Sigmoid colon (tissue), 3 donors: Measurements from ENCODE around the gene NDUFS6.

ENCODE experiments used
- POLR2A ChIP-seq, 2 donors: fragments of 450-650 bp; IDR thresholded peaks; one replicate each; pipeline ENCODE4 v1.6.1; 2016; ENCODE audit warnings: antibody characterized with exemption in 2 of 2, mild to moderate bottlenecking in 2 of 2, moderate library complexity in 2 of 2
- TF ChIP-seq, protein P1 (sequence below), 4 experiments: fragments of 450-650 bp in 3 of 4; fragments of 200-600 bp in 1 of 4; IDR thresholded peaks; one replicate each; pipeline ENCODE4 v1.5.1; 2016 to 2019; ENCODE audit warnings: antibody characterized with exemption in 4 of 4, mild to moderate bottlenecking in 3 of 4, moderate library complexity in 2 of 4

DNA sequence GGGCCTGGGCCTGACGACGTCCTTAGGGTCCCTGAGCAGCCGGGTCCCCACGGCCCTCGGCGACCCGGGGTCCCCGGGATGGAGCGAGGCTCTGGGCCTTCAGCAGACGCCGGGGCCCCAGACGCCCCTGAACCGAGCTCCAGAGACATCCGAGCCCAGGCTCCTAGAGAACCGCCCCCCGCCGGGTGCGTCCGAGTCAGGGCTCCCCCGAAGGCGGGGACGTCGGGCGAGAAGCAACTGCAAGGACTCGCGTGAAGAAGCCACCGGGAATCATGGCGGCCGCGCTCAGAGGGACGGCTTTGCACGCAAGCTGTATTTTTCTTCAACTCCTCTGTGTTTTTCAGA lies 56.0 kb downstream of the NDUFS6 start:
- TF ChIP-seq, protein P1, sequence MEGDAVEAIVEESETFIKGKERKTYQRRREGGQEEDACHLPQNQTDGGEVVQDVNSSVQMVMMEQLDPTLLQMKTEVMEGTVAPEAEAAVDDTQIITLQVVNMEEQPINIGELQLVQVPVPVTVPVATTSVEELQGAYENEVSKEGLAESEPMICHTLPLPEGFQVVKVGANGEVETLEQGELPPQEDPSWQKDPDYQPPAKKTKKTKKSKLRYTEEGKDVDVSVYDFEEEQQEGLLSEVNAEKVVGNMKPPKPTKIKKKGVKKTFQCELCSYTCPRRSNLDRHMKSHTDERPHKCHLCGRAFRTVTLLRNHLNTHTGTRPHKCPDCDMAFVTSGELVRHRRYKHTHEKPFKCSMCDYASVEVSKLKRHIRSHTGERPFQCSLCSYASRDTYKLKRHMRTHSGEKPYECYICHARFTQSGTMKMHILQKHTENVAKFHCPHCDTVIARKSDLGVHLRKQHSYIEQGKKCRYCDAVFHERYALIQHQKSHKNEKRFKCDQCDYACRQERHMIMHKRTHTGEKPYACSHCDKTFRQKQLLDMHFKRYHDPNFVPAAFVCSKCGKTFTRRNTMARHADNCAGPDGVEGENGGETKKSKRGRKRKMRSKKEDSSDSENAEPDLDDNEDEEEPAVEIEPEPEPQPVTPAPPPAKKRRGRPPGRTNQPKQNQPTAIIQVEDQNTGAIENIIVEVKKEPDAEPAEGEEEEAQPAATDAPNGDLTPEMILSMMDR (IDR thresholded peaks at IDR 0.05): no peak
- no peak for TF ChIP-seq POLR2A (IDR thresholded peaks at IDR 0.05)
